GM19324 (cell line): ENCODE data around the gene WDR70.
"Not testable (repeated sequence)": the region's sequence is repeated elsewhere in the genome, so short reads cannot be mapped to it uniquely, and the experiment has no call there.

Experiments
- ATAC-seq: cut with Tn5 transposase; IDR thresholded peaks from one replicate; pipeline ENCODE4 v1.9.1; 2021; ENCODE audit warnings: mild to moderate bottlenecking, moderate library complexity; ENCODE audit not compliant: unreplicated experiment, low FRiP score

WDR70 gene

DNA sequence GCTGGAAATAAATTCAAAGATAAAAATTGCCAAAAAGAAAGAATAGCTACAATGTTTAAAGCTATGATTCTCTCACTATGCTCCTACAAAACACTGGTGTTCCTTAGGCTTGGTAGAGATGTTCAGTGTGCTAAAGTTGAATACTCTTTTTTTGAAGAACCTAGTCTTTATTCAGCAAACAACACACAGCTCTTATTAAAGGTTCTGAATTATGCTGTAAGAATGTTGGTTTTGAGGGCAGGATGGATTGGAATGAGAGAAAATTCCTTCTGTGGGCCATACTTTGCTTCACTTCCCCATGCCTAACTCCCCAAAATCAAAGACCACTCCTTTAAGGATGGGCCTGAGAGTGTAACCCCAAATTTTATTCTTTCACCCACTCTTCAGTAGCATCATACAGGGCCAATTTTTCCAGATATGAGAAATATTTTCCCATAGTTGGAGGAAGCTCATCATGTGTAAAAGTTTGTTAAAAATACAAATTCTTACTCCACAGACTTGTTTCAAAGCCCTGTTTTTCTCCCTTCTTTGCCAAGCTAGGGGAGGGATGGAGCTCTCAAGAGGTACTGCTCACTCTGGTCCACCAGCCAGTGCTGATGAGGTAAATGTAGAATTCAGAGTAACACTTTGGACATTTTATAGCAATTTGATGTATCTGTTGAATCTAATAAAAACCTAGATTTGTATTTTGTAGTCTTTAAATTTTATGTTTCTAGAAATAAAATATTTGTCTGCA is 361.4 kb downstream of the WDR70 start:
- no peak for ATAC-seq

DNA sequence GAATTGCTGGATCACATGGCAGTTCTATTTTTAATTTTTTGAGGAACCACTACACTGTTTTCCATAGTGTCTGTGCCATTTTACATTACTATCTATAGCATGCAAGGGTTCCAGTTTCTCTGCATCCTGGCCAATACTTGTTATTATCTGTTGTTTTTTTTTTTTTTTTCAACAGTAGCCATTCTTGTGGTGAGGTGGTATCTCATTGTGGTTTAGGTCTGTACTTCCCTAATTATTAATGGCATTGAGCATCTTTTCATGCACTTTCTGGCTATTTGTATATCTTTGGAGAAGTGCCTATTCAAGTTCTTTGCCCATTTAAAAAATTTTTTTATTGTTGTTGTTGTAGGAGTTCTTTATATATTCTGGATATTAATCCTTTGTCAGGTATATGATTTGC is 363.0 kb downstream of the WDR70 start:
- no peak for ATAC-seq

DNA sequence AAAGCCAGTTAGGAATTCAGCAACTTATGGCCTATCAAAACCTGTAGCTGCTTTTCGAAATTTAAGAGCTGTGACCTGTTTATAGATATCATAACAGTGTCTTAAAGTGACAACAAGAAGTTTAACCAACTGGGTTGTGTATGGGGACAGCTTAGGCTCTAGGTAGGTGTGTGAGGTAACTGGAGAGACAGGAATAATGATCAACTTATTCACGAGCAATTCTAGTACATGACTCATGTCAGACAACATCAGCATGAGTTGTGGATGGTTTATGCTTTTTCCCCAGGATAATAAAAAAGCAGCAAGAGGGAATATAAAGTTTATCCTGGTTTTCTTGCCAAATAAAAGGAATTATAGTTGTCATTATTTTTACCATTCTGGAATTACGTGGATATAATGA is 372.1 kb downstream of the WDR70 start:
- ATAC-seq = no peak

DNA sequence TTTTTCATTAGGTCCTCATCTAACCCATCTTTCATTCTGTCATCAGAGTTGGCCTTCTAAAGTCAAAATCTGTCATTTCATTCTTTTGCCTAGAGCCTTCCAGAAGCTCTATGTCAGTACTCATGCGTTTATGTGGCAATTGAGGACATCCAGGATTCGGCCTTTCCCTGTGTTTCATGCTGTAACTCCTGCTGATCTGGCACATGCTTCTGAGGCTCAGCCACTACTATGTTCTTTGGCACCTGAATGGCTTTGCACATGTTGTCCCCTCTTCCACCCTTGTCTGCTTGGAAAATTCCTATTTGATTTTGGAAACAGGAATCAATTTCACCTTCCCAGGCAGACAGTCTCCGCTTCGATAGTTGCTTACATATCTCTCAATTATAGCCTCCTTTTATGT is 375.9 kb downstream of the WDR70 start:
- no peak for ATAC-seq

DNA sequence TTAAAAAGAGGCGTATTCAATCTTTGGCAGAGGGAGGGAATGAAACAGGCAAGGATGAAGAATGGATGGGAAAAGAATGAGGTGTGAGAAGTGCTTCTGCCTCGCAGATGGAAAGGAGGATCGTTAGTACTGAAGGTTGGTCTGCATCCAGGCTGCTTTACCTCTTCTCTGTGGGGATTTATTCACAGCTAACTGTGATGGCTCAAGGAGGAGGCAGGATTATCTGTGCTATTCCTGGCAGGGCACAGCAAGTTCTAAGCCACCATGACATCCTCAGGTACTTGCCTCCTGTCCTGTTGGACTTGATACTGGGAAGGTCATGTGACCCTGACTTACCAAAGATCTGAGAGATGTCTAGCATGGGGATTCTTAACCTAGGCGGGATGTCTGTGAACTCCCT is 376.5 kb downstream of the WDR70 start:
- ATAC-seq = no peak

DNA sequence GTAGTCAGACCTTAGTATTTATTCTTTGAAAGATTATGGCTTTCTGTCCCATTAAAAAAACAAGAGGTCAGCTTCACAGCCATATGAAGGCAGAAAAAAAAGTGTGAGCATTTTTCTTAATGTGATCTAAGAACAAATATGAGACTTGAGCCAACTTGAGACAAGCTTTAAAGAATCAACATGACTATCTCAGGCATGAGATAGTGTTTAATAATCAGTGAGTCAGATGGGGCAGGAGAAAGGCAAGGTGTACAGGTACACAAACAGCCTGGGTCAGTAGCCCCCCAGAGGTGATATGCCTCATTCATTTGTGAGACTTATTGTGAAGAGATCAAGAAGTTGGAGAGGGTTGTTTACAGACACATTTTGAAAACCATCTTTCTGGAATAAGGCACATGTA is 377.1 kb downstream of the WDR70 start:
- ATAC-seq = no peak

DNA sequence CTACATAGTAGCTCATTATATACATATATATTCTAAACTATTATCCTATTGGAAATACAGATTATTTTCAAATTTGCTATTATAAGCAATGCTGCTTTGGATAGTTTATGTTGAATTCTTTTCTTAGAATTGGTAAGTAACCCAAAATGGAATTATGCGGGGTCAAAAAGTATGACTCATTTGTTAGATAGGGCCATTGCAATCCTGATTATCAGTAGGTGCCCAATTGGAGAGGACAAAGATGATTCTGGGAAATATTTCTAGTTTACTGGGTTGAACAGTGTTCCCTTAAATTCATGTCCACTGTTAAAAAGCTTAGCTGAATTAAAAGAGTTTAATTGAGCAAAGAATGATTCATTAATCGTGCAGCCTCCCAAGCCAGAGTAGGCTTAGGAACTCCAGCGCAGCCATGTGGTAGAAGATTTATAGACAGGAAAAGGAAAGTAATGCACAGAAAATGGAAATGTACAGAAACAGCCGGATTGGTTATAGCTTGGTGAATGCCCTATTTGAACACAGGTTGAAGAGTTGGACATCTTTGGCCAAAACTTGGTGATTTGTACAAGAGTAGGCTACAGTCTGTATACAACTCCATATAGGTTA is 379.0 kb downstream of the WDR70 start:
- ATAC-seq = no peak

DNA sequence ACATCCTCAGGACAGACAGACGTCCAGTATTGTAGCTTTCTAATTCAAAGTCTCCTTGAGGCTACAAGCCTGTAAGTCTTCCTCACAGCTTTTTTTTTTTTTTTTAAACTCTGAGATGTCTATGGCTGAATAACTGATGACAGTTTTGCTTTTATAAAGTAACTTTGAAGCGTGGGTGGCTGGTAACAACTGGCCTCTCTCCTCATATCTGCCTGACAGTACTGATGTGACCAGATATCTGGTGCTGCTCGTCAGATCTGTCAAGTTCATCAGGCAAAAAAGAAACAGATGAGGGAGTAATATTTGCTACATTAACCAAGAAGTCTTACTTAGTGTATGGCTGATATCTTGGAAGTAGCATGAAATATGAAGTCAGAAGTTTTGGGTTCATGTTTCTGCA is 388.1 kb downstream of the WDR70 start:
- ATAC-seq = no peak

DNA sequence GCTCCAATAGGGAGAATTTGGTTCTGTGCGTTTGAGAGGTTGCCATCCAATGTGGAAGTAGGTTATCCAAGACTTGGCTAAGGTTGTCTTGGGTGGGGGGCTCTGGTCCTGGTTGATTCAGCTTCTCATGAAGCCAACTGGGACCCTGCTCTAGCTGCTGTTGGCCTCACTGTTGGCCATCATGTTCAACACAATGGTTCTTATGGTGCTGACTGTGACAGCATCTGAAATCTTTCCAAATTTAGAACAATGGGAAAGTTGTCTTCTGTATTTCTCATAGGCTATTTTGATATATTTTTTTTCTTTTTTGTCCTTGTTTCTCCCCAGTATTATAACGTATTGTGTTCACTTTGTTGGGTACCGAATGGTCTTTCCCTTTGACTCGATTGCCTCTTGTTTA is 388.8 kb downstream of the WDR70 start:
- no peak for ATAC-seq

DNA sequence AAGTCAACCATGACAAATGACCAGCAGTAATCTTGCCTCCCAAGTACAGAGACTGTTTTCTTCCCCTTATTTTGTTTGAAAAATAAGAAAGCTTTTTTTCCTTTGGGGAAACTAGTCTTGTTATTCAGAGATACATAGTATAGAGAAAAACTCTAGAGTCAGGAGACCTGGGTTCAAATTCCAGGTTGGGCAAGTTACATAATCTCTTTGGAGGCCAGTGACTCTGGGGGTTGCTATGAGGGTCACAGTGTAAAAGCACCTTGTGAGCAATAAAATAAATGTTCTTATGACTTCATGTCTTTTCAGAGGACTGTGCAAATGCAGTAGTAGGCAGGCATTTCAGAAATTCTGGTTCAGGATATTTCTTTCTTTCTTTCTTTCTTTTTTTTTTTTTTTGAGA is 389.3 kb downstream of the WDR70 start:
- no peak for ATAC-seq

DNA sequence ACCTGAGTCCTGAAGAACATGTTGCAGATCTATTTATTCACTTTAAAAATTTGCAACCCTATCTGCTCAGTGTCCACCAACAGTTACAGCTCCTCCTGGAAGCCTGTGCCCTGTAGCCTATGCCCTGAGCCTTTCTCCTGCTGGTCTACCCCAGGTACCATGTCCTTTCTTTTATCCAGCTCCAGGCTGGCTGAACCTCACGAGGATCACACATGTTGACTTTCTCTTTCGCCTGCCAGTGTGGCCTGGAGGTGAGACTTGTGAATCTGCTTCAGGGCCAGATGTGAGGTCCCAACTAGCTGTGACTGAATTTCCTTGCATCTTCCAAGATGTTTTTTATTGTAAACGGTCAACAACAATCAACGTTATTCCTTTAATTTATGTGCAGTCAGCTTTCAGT is 390.0 kb downstream of the WDR70 start:
- no peak for ATAC-seq

DNA sequence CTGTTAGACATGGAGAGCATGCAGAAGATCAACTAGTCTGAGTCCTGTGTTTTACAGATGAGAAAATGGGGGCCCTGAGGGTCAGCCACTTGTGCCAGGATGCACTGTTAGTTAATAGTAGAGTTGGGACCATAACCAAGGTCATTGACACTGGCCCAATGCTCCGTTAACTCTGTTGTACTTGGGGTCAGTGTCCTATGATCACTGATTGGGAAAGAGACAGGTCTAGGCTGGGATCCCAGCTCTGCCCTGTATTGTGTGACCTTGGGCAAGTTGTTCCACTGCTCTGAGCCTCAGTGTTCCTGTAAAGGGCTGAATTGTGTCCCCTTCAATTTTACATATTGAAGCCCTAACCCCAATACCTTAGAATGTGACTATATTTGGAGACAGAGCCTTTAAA is 390.7 kb downstream of the WDR70 start:
- ATAC-seq = no peak

DNA sequence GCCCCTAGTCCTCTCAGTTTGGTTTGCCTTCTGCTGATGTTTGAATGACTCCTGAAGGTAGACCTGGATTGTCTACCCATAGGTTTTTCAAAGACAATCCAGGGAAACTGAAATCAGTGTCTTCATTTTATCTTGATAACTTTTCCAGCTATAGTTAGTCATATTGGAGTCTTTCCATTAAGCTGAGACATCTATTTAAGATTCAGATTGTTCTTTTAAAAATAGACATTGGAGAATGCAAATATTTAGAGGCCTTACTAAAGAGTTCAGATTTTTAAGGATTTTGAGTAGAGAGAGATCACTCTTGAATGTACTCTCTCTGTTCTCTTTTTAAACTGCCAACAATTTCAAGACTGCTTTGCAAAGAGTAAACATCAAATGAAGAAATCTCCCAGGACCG is 391.7 kb downstream of the WDR70 start:
- no peak for ATAC-seq

DNA sequence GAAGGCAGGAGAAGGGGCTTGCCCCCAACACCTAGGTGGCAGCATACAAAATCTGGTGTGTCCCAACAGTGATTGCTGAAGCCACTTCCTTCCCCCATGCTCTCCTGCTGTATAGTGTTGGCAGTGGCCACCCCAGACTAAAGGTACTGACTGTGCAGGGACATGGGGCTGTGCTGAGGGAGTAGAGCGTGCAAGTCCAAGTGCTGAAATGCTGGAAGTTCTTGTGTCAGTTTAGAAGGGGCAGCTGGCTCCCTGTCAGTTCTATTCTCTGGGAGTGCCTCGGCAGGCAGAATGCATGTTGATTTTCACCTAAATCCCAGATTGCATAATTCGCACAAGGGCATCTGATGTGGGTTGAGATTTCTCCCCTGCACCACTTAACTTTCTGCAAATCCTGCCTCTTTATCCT is 392.1 kb downstream of the WDR70 start:
- ATAC-seq = no peak

DNA sequence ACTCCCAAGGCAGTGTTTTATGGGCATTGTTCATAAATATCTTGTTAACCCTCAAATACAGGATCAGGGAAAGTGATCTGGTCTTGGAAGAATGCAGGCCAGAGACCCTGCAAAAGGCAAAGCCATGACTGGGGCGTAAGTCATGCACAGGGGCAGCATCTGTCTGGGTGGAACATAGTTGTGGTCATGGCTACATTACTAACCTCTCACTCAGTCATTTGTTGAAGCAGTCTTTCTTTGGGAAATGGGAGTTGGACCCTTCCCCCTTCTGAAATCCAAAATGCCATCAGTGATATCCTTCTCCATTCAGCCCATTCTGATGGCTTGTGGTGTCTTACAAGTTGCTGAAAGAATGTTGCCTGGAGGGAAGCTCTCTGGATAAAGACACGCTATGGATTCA is 392.6 kb downstream of the WDR70 start:
- ATAC-seq = no peak

DNA sequence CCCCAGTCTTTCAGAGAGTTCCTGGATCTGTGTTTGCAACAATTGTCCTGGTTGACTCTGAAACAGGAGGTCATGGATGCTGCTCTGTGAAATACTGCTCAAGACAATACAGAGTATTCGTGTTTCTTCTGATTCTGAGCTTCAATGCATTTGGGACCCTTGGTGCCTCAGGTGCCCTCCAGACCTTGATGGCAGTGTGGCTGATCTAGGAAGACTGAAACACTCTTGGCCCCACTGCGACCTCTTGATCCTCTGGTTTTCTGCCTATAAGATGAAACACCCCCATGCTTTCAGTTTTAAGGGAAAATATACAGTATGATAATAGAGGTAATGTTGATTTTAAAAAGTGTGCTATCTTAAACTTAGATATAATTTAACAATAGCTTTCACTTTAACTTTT is 393.1 kb downstream of the WDR70 start:
- no peak for ATAC-seq

DNA sequence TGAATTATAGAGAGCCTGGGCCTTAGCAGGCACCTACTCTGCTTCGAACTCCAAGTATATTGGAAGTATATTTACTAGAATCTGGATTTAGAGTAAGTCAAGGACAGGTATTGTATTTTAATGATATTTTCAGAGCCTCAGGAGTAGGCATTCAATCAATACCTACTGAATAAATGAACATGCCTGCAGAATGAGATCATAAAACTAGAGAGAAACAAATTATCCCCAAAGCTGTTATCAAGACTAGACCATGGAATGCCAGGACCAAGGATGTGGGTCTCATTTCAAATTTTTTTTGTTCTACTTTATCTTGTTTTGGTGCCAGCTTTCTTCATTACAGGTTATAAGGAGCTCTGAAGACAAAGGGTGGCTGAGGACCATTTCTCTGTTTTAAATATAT is 394.7 kb downstream of the WDR70 start:
- ATAC-seq = no peak

DNA sequence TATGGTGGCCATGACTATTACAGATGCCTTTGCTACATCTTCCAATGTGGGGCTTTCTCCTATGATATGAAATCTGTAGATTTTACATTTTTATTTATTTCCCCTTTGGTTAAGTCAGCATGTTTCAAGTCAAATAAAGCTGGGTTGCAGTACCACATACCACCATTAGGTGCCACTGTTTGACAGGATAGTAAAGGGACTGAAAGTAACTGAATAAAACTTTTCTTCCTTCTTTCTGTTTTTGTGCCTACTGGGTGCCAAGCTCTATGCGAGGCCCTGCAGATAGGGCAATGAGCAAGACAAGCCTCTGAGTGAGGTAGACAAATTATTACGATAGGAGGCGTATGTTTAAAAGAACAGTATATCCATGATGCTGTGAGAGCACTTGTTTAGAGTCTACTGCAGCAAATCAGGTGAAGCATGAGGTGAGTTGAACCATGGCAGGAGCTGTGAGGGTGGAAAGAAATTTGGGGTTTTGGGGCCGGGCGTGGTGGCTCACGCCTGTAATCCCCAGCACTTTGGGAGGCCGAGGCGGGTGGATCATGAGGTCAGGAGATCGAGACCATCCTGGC is 395.9 kb downstream of the WDR70 start:
- ATAC-seq = no peak

DNA sequence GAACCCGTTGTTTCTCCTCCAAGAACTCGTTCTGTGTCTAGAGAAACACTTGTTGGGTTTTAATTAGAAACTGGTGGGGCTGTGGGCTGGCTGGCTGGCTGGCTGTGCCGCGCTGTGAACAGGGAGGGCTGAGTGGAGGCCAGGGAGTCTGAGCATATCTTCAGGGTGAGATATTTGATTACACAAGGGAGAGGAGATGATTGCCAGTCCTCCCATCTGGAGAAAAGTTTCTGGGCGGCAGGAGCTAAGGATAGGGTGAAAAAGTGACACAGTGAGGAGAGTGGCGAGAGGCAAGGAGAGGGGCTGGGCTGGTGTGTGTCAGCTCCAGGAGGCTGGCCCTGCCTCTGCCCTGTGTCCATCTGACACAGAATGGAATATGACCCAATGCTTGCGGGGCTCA is 397.7 kb downstream of the WDR70 start:
- ATAC-seq = no peak

DNA sequence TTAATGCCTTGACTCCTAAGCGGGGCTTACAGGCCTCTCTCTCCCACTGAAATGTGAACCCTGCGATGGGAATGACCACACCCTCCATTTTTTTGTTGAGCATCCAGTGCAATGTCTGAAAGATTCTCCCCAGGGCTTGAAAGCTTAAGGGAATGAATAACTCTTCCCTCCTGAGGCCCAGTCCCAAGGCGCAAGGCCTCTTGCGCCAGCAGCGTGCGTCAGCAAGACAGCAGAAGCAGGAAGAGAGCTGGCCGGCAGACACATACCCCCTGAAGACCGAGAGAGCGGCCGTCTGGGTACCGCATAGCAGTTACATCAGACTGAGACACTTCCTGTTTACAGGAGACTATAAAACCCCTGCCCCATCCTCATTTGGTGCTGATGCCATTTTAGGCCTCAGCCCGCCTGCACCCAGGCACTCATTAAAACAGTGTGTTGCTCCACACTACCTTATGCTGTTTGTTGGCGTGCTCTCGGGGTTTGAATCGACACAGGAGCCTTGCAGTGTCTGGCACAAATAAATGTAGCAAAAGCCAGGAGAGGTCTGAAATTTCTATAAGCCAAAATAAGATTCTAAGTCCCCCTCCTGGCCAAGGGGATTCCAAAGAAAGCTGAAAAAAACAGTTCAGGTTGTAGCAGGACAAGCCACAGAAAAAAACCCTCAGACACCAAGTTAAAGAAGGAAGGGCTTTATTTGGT is 398.5 kb downstream of the WDR70 start:
- ATAC-seq = no peak

DNA sequence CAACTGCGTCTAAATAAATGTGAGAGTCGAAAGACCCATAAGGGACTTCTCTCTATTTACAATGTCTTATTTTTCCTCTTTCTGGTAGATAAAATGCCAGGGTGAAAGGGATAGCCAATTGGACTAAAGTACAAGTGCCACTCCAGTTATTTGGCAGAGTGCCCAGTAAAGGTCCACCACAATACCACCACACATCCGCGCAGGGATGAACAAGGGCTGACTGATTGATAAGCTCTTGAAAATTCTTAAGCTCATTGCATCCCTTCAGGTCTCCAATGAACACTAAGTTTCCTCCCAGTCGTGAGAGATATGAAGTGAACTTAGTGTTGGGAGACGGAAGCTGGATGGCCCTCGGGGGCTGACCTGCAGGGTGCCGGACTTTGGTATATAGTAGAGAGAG is 402.3 kb downstream of the WDR70 start:
- not testable (repeated sequence) for ATAC-seq

DNA sequence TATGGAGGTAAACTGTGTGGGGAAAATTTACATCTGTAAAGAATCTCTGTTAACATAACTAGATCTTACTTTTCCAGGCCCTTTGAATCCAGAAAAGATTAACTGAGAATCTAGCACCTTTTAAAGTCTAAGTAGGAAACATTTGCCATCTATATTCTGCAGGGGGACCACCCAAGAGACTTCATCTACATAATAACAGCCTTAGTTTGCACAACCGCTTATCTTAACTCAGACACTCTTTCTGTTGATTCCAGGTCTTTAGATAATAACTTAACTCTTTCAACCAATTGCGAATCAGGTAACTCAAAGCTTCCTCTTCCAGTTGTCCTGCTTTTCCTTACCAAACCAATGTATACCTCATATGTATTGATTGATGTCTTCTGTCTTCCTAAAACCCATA is 407.3 kb downstream of the WDR70 start:
- no peak for ATAC-seq
